IMR-90 (cell line): ENCODE results near the gene LHX1.

Experiments used
- CTCF ChIP-seq: conservative IDR thresholded peaks from 2 replicates; pipeline ENCODE4 v1.5.1; 2012; ENCODE audit warnings: mild to moderate bottlenecking, low read depth, low read length, improper control_type of control experiment
- USF2 ChIP-seq: fragments of 150-350 bp; IDR thresholded peaks from 2 replicates; pipeline ENCODE4 v1.6.1; 2017; ENCODE audit warnings: mild to moderate bottlenecking, antibody characterized with exemption, low read length, low read depth

- no peak for TF ChIP-seq CTCF
- TF ChIP-seq USF2, result no peak
Measured at GRCh38 chr17:36951084-36951789, 14.0 kb downstream of the LHX1 start.
